Measurements from ENCODE around the gene HEATR5A.
"Not testable (repeated sequence)": the region's sequence is repeated elsewhere in the genome, so short reads cannot be mapped to it uniquely, and the experiment has no call there.

Gene HEATR5A

DNA sequence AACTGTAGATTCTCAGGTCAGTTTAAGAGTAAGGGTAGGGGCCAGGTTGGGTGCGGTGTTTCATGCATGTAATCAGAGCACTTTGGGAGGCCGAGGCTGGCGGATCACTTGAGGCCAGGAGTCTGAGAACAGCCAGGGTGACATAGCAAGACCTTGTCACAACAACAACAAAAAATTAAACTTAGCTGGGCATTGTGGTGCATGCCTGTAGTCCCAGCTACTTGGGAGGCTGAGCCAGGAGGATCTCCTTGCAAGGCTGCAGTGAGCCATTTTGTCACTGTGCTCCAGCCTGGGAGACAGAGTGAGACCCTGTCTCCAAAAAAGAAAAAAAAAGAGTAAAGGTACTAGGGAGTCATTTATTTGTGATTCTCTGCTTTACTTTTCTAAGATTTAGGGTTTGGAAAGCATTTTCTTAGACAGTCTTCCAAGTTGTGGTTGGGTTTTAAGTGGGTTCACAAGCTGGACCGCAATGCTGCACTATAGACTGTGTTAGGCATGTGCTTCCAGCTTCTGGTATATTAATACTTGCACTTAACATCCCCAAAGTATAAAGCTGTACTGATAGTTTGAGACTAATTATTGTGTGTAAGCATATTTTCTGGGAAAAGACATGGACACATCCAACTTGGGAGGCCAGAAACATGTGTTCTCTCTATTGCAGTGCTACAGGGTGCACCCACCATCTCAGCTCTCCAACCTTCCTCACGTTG, 163.7 kb downstream of the HEATR5A start:
- DNase-seq, result no peak

DNA sequence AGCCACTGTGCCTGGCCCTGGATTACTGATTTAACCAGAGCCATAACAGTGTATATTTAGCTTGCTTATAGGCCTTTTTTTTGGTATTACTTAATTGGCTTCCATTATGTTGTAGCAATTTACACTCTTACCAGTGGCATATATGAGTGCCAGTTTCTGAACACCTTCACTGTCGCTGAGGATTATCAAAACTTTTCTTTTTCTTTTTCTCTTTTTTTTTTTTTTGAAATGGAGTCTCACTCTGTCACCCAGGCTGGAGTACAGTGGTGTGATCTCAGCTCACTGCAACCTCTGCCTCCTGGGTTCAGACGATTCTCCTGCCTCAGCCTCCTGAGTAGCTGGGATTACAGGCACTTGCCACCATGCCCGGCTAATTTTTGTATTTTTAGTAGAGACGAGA, 164.4 kb downstream of the HEATR5A start:
- DNase-seq, result not testable (repeated sequence)

DNA sequence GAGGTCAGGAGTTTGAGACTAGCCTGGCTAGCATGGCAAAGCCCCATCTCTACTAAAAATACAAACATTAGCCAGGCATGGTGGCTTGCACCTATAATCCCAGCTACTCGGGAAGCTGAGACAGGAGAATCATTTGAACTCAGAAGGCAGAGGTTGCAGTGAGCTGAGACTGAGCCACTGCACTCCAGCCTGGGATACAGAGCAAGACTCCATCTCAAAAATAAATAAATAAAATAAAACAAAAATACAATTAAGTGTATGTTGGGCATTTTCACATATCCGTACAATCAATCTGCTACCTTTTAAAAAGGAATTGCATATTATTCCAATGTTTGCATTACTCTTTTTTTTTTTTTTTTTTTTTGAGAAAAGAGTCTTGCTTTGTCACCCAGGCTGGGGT, 165.1 kb downstream of the HEATR5A start:
- no peak for DNase-seq

DNA sequence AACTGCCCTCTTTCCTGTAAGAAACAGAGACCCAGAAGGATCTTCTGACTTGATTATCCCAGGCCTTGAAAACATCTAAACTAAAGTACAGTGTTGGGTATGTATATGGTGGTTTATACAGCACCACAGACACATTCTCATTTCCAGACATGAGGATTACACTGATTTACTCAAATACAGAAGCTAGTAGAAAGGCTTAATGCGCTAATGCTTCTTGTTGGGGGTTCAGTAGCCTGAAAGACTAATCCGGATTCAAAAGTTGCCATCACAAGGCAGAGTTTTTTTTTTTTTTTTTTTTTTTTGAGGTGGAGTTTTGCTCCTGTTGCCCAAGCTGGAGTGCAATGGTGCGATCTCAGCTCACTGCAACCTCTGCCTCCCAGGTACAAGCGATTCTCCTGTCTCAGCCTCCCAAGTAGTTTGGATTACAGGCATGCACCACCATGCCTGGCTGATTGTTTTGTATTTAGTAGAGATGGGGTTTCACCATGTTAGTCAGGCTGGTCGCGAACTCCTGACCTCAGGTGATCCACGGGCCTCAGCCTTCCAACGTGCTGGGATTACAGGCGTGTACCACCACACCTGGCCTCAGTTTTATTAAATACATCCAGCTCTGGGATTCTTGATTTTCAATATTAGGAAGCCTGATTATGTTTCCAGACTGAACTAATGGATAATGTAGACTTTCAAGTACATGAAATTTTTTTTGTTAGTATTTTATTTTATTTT, 166.4 kb downstream of the HEATR5A start:
- no peak for DNase-seq

GRCh38 chr14:31252865-31253264, 167.5 kb downstream of the HEATR5A start:
- no peak for DNase-seq

DNA sequence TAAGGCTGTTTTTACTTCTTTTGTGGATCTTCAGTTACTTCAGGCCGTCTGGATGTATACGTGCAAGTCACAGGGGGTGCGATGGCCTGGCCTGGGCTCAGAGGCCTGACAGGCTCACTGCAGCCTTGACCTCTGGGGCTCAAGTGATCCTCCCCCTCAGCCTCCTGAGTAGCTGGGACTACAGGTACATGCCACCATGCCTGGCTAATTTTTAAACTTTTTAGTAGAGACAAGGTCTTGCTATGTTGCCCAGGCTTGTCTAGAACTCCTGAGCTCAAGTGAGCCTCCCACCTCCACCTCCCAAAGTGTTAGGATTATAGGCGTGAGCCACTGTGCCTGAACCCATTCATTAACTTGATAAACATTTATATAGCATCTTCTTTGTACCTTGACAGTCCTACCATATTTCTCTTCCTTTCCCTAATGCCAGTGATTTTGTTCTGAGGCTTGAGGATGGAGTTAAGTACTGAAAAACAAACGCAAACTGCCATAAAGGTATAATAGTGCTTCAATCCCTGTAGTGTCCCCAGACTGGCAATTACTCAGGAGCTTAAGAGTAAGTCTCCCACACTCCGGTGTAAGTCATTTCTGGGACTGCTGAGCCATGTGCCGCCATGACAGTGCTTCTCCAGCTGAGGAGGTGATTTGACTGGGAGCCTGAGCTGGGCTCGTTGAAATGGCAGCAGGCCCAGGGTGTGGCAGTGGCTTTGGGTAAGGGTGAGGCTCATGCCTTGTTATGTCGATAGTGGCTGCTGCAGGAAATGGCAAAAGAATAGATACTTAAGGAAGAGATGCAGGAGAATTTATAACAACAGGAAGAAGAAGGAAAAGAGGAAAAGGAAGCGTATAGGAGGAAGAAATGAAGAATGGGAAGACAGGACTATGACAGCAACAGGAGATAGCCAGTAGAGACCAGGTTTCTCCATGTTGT, 169.1 kb downstream of the HEATR5A start:
- DNase-seq, result no peak

DNA sequence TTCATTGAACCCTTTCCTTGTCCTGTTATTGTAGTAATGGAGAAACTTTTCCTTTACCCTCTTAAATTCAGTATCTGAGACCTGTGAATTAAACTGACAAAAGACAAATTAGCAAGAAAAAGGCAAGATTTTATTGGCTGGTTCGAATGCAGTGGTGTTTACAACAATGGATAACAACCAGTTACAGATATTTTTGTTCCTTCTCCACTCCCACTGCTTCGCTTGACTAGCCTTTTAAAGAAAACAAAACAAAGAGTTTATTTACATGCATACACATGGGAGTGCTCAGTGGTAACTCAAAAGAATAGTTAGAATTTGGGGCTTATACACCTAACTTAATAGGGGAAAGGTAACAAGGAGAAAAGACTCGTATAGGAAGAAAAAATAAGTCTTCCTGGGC, 175.7 kb downstream of the HEATR5A start:
- no peak for DNase-seq

DNA sequence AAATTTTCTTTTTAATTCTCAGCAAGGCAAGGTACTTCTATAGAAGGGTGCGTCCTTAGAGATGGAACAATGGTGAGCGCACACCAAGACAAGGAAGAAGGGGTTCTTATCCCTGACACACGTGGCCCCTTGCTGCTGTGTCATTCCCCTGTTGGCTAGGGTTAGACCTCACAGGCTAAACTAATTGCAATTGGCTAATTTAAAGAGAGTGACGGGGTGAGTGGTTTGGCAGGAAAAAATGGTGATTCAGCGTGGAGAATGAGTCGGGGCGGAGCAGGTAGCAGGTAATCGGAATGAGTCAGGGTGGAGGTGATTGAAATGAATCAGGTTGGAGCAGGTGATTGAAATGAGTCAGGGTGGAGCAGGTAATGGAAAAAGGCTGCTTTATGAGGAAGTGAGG, 176.5 kb downstream of the HEATR5A start:
- no peak for DNase-seq

GRCh38 chr14:31242161-31242940, 178.0 kb downstream of the HEATR5A start:
- not testable (repeated sequence) for DNase-seq
